NCI-H2227 (cell line): ENCODE results near the gene C5.
A peak's percentile ranks its signal among the peaks of the same experiment; 100 is the strongest.
"Not testable (repeated sequence)": the region's sequence is repeated elsewhere in the genome, so short reads cannot be mapped to it uniquely, and the experiment has no call there.

Experiments
- DNase-seq: peaks from one replicate; lab custom pipeline; 2025; ENCODE audit not compliant: unreplicated experiment; lab: John Stamatoyannopoulos, UW

The C5 gene

DNA sequence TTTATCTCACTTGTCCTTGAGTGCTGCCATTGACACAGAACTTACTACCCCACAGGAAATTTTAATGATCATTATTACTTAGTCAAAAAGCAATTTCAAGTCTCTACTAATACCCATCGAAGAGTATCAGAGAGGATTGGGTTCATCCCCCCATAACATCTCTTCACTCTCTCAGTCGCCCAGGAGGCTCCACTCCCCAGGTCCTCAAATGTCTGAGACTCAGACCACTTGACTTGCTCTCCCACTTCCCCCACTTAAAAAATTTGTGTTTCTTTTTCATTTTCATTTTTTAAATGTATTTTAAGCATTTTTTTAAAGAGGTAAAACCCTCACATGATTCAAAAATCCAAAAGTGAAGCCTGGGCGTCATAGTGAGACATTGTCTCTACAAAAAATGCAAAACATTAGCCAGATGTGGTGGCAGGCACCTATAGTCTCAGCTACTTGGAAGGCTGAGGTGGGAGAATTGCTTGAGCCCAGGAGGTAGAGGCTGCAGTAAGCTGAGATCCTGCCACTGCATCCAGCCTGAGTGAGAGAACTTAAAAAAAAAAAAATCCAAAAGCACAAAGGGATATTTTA lies 66.7 kb downstream of the C5 start:
- DNase-seq = no peak

DNA sequence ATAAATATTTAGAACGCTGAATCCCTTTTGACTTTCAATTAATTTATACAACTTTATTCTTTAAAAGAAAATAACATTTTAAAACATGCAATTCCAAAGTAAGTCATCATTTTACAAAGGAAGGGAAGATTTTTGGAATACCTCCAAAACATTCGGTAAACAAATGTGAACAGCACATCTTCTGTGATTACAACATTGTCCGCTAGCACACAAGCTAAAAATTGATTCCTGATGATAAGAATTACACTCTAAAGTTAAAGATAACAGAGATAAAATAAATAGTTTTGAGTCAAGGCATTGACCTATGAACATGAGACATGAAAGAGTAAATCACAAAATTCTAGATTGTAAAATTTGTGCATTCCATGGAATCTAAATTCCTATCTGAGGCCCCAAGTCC lies 67.2 kb downstream of the C5 start:
- no peak for DNase-seq

DNA sequence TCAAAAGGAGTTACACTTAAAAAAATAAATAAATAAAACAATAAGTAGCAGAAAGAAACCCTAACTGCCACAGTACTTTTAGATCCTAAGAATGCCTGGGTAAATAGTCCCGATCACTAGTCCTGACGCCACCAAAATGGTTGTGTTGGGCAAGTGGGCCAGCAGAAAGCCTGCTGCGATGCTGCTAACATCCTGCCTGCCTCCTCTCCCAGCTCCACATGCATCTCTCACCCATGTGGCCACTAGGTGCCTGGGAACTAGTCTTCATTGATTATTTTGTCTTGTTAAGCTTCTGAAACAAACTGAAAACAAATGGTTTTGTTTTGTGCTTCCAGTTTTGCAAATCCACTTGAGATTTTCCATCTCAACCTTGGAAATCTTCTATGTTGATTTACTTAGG lies 69.1 kb downstream of the C5 start:
- no peak for DNase-seq

DNA sequence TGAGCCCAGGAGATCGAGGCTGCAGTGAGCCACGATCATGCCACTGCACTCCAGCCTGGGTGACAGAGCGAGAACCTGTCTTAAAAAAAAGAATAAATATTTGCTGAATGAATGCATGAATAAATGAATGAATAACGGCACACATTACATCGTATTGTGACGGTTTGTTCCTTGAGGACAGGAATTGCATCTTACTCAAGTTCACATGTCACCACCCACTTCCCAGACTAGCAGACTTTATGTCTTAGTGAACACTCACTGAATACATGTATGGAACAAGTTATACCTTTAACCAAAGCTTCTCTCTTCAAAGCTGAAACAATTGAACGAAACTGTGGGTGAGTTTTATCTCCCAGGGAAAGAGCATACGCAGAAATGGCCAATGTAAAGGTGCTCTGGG lies 70.3 kb downstream of the C5 start:
- no peak for DNase-seq

DNA sequence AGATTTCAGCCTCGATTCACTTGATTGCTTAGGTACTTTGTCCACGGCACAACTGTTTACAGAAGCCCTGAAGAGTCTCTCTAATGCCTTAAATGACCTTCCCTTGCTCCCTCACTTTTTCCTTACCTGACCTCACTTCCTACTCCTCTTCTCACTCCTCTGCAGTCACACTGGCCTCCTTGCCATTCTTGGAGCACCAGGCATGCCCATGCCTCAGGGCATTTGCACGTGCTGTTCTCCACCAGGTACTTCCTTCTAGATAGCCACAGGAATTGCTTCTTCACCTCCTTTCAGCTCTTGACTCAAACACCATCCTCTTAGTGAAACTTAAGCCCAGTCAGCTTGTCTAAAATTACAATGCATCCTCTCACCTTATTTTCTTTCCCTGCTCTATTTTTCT lies 71.1 kb downstream of the C5 start:
- no peak for DNase-seq

DNA sequence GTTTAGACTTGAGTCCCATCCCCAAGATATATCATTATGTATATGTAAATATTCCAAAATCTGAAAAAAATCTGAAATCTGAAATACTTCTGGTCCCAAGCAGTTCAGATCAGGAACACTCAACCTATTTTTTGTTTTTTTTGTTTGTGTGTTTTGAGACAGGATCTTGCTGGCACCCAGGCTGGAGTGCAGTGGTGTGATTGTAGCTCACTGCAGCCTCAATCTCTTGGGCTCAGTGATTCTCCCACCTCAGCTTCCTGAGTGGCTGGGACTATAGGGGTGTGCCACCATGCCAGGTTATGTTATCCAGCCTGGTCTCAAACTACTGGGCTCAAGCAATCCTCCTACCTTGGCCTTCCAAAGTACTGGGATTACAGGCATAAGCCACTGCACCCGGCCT lies 72.8 kb downstream of the C5 start:
- DNase-seq = no peak

DNA sequence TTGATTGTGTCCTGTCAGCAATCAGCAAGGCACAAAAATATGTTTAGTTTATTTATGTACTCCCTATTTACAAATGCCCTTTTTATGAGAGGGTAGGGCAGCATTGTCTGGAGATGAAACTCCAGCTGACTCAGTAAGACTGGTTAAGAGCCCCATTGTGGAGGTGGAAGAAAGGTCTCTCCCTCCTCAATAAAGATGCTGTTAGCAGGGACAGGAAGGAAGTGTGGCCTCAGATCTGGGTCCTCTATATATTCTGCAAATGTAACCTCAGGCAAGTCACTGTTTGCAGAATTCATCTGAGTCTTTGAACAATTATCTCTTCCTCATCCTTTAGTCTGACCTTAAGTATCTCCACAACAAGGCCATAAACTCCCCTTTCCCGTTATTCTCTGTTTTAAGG lies 75.2 kb downstream of the C5 start:
- DNase-seq = no peak

DNA sequence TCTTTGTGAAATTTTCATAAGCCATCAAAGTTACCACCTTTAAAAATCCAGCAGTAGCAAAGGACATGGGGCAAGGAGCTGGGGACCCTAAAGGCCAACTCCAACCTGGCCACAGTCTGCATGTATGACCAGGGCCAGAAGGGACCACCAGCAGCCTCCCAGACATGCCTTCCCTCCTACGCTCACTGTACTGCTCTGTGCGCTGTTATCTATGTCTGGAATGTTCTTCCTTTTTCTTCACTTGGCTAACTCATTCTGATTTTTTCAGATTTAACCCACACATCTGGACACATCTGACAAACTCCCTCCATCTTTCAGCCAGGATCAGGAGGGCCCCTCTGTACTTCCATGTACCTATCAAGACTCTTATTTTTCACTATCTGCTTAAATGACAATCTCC lies 75.9 kb downstream of the C5 start:
- no peak for DNase-seq

DNA sequence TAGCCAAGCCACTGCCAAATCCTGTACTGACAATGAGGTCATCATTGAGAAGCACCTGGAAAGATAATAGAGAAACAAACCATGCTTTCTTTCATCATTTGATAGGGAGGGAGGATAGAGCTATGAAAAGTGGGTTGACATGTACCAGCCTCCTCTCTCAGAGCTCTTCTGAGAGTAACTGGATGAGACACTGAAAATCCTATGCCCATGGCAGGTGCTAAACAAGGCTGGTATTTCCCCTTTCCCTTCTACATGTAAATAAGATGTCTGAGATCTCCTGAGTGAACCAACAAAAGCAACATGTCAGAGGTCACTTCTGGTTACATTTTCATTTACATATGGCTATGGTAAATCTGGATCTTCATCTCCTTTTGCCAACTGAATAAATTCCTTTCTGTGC lies 78.1 kb downstream of the C5 start:
- DNase-seq = no peak

DNA sequence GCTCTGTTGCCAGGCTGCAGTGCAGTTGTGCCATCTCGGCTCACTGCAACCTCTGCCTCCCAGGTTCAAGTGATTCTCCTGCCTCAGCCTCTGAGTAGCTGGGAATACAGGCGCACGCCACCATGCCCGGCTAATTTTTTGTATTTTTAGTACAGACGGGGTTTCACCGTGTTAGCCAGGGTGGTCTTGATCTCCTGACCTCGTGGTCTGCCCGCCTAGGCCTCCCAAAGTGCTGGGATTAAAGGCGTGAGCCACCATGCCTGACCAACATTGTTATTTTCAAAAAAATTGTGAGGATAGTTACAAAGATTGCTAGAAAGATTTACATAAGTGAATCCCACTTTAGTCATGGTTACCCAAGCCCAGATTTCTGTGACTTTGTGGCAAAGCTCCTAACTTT lies 78.6 kb downstream of the C5 start:
- DNase-seq = not testable (repeated sequence)

DNA sequence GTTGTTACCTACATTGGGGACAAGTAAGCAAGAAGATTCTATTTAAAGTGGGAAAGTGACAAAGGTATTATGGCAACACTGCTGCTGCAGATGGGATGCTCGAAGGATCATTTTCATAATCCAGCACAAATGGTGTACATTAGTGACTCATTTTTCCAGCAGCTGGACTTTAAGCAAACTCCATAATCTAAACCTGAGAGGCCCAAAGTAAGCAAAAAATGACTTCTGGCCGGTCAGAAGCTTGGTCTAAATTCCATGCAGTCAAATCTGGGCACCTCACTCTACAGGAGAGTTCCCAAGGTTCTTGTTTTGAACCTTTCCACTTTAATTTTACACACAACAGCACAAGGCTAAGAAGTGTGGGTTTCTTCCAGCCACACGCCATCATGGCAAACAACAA lies 79.8 kb downstream of the C5 start:
- no peak for DNase-seq

DNA sequence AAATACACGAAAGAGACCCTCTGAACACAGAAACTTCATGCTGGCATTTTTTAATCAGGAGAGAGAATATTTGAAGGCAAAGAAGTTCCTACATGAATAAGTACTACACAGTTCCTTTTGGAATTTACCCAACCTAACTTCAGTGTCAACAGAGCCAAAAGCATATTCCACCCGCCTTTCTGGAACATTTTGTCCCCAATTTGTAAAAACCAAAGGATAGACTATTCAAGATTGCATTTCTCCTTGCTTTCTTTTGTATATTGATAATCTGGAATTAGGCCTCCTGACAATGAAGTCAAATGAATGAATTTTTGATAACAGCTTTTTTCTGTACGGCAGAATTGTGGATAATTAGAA lies 84.1 kb downstream of the C5 start:
- no peak for DNase-seq

DNA sequence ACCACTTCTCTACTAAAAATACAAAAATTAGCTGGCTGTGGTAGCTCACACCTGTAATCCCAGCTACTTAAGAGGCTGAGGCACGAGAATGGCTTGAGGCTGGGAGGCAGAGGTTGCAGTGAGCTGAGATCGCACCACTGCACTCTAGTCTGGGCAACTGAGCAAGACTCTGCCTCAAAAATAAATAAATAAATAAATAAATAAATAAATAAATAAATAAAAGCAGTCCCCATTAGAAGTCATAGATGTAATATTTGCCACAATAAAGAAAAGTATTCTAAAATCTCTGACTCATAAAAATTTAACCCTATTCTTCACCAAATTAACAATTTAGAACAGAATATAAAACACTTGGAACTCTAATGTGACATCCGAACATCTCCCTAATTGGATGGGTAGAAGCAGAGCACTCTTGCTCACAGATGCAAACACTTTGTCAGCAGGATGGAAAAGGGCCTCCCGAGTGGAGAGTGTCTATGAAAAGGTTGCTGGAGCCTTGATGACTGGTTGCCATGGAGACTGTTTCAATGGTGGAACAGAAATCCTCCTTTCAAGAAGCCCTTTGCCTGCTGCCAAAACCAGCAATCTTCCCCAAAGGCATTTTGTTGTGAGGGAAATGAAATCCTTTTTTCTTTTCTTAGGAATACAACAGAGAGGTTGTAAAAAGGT lies 84.6 kb downstream of the C5 start:
- DNase-seq = peak; percentile 86

DNA sequence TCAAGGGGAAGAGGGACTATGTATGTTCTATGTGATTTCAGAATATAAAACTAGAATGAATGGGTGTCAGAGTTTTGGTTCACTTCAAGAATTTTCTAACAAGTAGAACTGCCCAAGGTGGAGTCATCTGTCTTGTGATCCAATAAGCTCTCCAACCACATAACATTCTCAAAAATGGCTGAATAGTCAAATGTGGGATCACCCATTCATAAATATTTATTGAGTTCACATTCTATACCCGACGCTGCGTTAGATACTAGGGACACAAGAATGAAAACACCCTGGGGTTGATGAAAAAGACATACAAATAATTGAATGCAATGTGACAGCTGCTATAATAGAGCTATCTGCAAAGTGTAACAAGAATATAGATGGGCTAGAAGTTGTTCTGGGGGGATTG lies 88.1 kb downstream of the C5 start:
- DNase-seq = no peak

DNA sequence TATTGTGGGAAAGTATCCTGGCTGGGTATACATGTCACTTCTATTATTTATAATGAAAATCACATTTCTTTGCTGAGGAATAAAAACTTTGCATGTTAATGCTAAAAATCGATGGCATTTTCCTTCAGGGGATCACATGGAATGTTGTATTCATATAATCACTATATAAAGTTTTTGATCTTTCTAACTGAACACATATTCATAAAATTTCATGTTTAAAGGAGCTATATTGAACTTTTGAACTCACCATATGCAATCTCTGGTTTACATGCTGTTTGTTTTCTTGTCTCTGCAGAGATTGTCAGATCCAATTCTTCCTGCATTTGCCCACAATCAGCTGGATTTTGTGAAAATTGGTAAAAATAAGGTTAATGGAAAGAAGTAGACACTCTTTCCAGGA lies 90.1 kb downstream of the C5 start:
- no peak for DNase-seq

DNA sequence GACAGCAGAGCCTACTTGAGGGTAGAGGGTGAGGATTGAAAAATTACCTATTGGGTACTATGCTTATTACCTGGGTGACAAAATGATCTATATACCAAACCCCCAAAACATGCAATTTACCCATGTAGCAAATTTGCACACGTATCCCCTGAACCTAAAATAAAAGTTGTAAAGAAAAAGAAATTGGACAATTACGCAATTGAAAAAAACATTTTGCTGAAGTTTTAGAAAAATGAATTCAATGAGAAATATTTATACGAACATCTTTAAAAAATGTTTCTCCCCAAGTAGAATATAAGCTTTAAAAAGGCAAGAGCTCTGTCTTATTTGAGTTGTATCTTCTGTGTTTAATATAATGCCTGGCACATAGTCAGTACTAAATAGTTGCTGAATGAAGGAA lies 93.2 kb downstream of the C5 start:
- no peak for DNase-seq

DNA sequence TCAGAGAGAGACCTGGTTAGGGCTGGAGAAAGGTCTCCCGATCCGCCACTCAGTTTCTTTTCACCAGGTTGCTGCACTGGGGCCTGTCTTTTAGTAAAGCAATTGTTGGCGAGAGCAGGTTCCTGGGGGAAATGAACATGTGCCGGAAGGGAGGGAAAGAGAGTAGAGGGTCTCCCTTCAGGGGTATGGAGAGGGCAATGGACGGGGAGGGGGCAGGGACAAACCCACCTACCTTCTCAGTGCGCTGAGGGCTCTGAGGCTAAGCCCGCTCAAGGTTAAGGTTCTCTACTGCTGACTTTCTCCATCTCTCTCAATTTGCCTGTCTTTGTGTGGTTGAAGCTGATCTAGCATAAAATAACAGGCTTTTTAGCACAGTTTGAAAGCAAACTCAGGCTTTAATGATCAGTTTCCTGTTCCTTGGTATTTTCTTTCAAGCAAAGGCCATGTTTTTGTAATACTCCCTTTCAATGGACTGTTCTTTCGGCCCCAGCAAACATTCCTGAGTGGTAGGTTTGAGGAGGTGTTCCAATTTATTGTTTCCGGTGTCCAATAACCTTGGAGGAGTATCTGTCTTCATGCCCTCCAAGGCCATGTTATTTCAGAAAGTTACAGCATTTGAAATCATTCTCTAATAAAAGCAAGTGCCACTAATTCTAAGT lies 98.0 kb downstream of the C5 start:
- no peak for DNase-seq

DNA sequence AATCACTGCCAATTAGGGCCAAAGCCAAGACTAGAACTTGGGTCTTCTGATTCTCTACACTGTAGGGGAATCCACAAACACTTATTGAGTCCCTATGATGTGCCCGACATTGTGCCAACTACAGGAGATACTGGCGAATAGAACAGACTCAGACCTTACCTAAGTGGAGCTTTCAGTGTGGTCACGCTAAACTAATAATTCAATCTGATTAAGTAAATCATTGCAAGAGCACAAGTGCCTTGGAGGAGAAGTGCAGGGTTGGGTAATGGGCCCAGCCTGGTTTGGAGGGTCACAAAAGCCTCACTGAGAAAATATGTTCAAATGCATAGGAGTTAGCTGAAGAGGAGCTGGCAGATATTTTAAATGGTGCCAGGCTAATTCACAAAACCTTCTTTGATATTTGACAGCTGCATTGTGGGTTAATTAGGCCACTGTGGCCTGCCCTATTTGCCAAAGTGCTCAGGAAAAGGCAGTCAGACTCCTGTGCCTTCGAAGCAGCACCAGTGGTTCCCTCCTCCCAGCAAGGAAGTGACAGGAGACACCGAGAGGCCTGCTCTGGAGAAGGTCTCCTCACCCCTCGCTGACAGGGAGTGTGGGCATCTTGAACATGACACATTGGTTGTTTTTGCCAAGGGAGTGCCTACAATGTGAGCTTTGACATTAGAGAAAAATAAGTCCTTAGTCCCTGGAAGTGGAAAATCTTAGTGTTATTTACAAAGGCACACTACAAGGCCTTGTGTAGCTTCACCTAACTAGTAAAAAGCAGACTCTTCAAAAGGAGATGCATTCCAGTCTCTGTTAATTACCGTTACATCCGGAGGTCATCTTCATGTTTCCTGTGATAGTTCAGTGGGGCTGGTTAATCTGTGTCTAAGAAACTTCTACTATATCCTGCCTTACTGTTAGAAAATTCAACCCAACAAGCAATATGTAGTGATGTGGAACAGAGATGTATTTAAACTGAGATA lies 99.4 kb downstream of the C5 start:
- DNase-seq = no peak

DNA sequence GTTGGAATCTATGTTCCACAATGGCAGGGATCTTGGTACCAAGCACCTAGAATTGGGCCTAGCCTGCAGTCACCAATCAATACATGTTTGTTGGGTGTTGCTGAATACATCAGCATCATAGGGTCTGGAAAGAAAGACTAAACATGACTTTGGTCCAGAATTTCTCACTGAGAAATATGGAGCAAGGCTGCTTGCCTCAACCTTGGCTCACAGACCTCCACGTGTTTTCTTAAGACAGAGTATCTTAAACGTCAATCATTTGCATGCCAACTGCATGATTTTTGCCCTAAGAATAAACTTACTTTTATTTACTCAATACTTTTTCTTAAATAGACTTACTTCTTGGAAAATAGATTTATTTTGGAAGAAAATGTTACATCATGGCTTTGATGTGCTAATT lies 100.8 kb downstream of the C5 start:
- DNase-seq = no peak

DNA sequence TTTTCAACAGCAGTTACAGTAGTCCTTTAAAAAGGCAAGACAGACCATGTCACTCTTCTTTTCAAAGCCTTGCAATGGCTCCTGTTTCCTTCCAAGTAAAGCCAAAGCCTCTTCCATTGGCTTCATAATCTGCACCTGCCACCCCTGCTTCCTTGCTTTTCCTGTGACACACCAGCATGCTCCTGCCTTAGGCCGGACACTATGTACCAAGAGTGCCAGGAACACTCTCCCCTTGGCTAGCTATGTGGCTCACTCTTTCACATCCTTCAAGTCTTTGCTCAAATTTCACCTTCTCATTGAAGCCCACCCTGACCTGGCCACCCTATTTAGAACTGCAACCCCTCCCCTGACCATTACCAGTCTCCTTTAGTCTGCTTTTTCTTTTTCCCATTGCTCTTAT lies 101.3 kb downstream of the C5 start:
- no peak for DNase-seq

DNA sequence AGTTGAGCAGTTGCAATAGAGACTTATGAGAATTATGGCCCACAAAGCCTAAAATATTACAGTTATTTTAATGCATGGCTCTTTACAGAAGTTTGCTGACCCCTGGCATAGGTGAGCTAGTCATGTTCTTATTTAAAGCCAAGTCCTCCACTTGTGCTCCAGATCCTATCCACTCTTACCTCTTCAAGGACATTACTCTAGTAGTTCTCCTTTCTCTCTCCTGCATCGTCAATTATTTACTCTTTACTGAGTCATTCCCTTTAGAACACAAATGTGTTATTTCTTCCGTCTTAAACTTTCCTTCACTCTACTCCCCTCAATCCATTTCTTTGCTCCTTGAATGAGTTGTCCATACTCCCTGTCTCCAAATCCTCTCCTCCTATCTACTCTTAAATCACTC lies 102.9 kb downstream of the C5 start:
- no peak for DNase-seq

DNA sequence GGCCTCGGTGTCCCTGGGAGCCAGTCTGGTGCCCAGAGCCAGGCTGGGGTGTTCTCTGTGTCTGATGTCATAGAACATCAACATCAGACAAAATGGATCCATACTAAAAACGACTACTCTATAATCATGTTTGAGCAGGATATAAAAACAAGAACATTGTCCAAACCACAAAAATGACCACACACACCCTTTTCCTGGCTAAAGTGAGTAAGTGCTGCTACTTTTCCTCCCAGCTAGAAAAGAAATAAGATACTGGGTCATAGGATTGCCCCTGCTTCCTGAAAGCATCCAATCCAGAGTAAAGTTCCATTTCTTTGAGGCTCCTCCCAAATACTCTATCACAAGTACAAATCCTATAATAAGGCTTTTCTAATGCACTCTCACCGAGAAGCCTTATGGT lies 103.8 kb downstream of the C5 start:
- DNase-seq = no peak
